SKM-1 treated with dmso at 0.1 percent for 144 hours (cell line): ENCODE measurements around the gene SHF.

Experiments used
- DNase-seq: peaks from one replicate; lab custom pipeline; 2025; ENCODE audit not compliant: unreplicated experiment; lab: John Stamatoyannopoulos, UW

SHF gene

GRCh38 chr15:45200001-45200798 lies 12.4 kb upstream of the SHF start:
- DNase-seq: peak; percentile 89

- peak; percentile 42 for DNase-seq
Measured at GRCh38 chr15:45199136-45199810, 11.5 kb upstream of the SHF start.

- DNase-seq: peak; percentile 92
Measured at GRCh38 chr15:45198337-45199135, 10.8 kb upstream of the SHF start.

- peak; percentile 58 for DNase-seq
Measured at GRCh38 chr15:45197512-45197911, 9.7 kb upstream of the SHF start.

GRCh38 chr15:45187578-45187893 lies 230 bp downstream of the SHF start:
- no peak for DNase-seq

GRCh38 chr15:45186771-45187577 lies 792 bp downstream of the SHF start:
- DNase-seq: no peak

- DNase-seq: no peak
Measured at GRCh38 chr15:45185903-45186770, 1.6 kb downstream of the SHF start.

- no peak for DNase-seq
Measured at GRCh38 chr15:45185069-45185779, 2.5 kb downstream of the SHF start.

- DNase-seq: no peak
Measured at GRCh38 chr15:45184562-45185041, 3.2 kb downstream of the SHF start.

- no peak for DNase-seq
Measured at GRCh38 chr15:45183511-45183910, 4.3 kb downstream of the SHF start.

- DNase-seq: no peak
Measured at GRCh38 chr15:45182996-45183395, 4.8 kb downstream of the SHF start.

GRCh38 chr15:45181491-45182285 lies 6.1 kb downstream of the SHF start:
- peak; percentile 13 for DNase-seq

GRCh38 chr15:45180648-45181436 lies 6.9 kb downstream of the SHF start:
- no peak for DNase-seq

- DNase-seq: no peak
Measured at GRCh38 chr15:45180201-45180600, 7.6 kb downstream of the SHF start.

GRCh38 chr15:45179221-45179985 lies 8.4 kb downstream of the SHF start:
- DNase-seq: peak; percentile 37

- no peak for DNase-seq
Measured at GRCh38 chr15:45177285-45177684, 10.5 kb downstream of the SHF start.

- no peak for DNase-seq
Measured at GRCh38 chr15:45174577-45174976, 13.2 kb downstream of the SHF start.
